Measurements from ENCODE around the gene DAP. TPM values are rescaled to one million over a fixed set of nuclear protein-coding genes. Genes with fewer than 3 reads are reported as not detected.

DAP gene
- total and polyA plus RNA-seq, 10 of the 15 experiments (the other 5 are each of a cell fraction or from before 2014, with no cell fraction given): 12.9 to 130 (median 49.9) TPM

DNA sequence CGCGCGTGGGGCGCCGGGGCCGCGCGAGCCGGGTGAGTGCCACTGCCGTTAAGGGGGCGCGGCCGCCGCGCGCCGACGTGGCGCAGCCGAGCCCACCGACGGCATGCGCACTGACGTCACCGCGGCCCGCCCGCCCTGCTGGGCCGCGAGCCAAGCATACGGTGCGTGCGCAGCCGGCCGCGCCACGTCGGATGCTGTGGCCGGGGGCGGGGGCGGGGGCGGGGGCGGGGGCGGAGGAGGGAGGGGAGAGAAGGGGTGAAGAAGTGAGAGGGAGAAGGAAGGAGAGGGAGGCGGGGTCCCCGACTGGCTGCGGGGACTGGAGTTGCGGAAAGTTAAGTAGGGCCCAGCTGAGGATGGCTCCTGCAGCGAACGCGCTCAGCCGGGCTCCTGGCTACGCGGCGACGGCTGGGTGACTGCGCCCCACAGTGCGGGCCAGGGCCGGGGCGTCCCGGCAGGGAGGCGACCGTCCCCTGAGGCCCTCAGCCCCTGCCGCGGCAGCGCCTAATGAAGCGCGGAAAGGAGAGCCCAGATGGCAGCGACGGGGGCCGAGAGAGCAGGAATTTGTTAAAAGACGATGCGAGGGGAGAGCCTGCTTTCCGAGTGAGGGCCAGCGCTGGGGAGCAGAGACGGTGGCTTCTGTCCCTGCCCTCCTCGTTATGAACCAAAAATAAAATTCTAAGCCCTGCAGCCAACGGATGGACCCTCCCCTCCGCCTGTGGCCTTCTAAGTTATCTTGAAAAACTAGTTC, at the start of gene DAP (continued):
- TF ChIP-seq TCF12 (IDR thresholded peaks at IDR 0.05; ENCODE audit: low read depth, low read length) (no peak), FOXK2 (IDR thresholded peaks at IDR 0.05) (no peak), FOS (IDR thresholded peaks at IDR 0.05; ENCODE audit: borderline replicate concordance, extremely low read depth, insufficient read length) (no peak), CREM (IDR thresholded peaks at IDR 0.05; ENCODE audit: low read depth) (peak; percentile 48), ATF7 (IDR thresholded peaks at IDR 0.05; ENCODE audit: low read depth) (no peak), SREBF2 (IDR thresholded peaks at IDR 0.05; ENCODE audit: low read length) (no peak), CHD2 (IDR thresholded peaks at IDR 0.05; ENCODE audit: borderline replicate concordance, low read depth, low read length) (0 out of 2 replicates have a peak, but pooled peaks have one; percentile 16), SMARCA5 (IDR thresholded peaks at IDR 0.05) (no peak)
- TF ChIP-seq, protein P1, sequence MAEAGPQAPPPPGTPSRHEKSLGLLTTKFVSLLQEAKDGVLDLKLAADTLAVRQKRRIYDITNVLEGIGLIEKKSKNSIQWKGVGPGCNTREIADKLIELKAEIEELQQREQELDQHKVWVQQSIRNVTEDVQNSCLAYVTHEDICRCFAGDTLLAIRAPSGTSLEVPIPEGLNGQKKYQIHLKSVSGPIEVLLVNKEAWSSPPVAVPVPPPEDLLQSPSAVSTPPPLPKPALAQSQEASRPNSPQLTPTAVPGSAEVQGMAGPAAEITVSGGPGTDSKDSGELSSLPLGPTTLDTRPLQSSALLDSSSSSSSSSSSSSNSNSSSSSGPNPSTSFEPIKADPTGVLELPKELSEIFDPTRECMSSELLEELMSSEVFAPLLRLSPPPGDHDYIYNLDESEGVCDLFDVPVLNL (IDR thresholded peaks at IDR 0.05; ENCODE audit: low read depth, low read length): no peak

DNA sequence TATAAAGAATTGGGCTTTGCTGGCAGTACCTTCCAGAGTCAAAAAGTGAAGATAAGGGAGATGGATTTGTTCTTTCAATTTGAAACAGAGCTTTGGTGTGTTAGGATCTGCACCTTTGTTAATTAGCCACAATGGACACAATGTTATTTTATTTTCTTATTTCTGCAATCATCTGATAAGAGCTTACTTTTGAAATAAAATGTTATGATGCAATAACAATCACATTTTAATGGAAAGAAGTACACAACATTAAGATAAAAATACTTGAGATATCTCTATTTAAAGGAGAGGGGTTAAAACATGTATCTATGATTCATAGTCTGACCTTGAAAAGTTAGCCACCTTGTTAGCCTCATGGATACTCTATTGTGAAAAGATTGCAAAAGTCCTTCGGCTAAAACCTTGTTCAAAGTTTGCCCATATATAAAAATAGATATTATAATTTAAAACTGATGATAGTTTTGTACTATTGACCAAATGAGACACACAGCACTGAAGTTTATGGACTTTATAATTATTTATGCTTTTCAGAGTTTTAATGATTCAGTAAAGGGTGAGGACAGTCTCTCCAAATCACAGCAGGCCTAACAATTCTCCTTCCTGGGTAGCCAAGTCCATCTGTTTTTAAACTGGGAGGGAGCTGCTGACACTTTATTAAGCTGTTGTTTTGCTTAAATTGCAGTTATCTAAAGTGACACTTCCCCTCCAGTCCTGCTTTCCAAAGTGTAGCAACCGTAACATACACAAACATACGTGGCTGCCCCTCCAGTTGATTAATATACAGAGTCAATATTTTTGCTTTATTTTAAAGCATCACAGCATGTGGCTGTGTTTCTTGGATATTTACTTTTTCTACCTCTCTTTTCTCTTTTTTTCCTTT, 47.6 kb upstream of the DAP start:
- Histone ChIP-seq H2AFZ (ENCODE audit: control insufficient read depth, low read depth, low read length) (no peak overlapping the region), H3K9ac (ENCODE audit: control insufficient read depth, insufficient read depth, low read length) (no peak overlapping the region), H4K20me1 (ENCODE audit: control insufficient read depth, insufficient read depth) (no peaks in the 10 kb centered on the region), H3K4me1 (ENCODE audit: control insufficient read depth, insufficient read depth, low read length) (no peaks in the 10 kb centered on the region), H3K27ac (ENCODE audit: control insufficient read depth, insufficient read depth) (no peak overlapping the region), H3K4me3 (no peak overlapping the region), H3K4me2 (ENCODE audit: control insufficient read depth, insufficient read depth) (no peak overlapping the region), H3K27me3 (replicated peaks in 1 of 2; ENCODE audit: control insufficient read depth in 2 of 2, insufficient read depth in 2 of 2, low read length in 1 of 2) (no peaks in the 10 kb centered on the region; a peak in 1 of 4 replicates), H3K36me3 (ENCODE audit: control insufficient read depth in 2 of 2, insufficient read depth in 2 of 2, low read length in 1 of 2) (no peaks in the 10 kb centered on the region), H3K9me3 (replicated peaks; ENCODE audit: control insufficient read depth, insufficient read depth, low read length) (no peaks in the 10 kb centered on the region; the same call in 2 of the 3 replicates), H3K79me2 (ENCODE audit: control insufficient read depth, insufficient read depth, low read length) (no peaks in the 10 kb centered on the region)
- in situ Hi-C loops (cut with MboI) (no loop called here), intact Hi-C loops (cut with micrococcal nuclease; ENCODE audit: unreplicated experiment) (no loop called here)
- CTCF ChIA-PET: no interaction called here
- 56% methylated on average over 3 of the region's 3 CpGs for WGBS (ENCODE audit: insufficient coverage, insufficient replicate concordance, low lambda C conversion rate, missing lambda C conversion rate)
- SMC1A ChIA-PET (ENCODE audit: uncharacterized antibody, unreplicated experiment): interaction anchor here (1.1 kb wide), 1 partner anchor 103 kb away, joined by 3 read pairs; no protein-coding TSS in a partner anchor
- ATAC-seq: no peak
- RAD21 ChIA-PET (ENCODE audit: unreplicated experiment): no interaction called here
- FAIRE-seq: no peak
- BruUV-seq (replicated peaks): no TSS peak
- POLR2A ChIA-PET: no interaction called here
- DNase-seq (ENCODE audit: low read depth, low spot score): no peak
- TF ChIP-seq NR2C1 (IDR thresholded peaks at IDR 0.05) (no peak), CUX1 (IDR thresholded peaks at IDR 0.05; ENCODE audit: insufficient replicate concordance, low read depth, low read length) (no peak), SUZ12 (IDR thresholded peaks at IDR 0.05; ENCODE audit: unreplicated experiment) (no peak), PML (IDR thresholded peaks at IDR 0.05; ENCODE audit: low read length) (no peak), ETV6 (conservative IDR thresholded peaks at IDR 0.05 in 1 of 2, IDR thresholded peaks at IDR 0.05 in 1 of 2; ENCODE audit: borderline replicate concordance in 1 of 2, low read depth in 1 of 2) (no peak)

Data from GM12878 (cell line).